Vagina (tissue), 2 donors: ENCODE data around the gene CELF1. TPM values are rescaled to one million over a fixed set of nuclear protein-coding genes. Genes with fewer than 3 reads are reported as not detected.

ENCODE experiments used
- DNase-seq, 2 donors: peaks; one replicate each; pipeline ENCODE4 v3.0.0-alpha.2; 2017; ENCODE audit errors: extremely low spot score in 2 of 2
- H3K27ac ChIP-seq: fragments of 200-600 bp; sonication (generic); one replicate; pipeline ENCODE4 v1.5.1; 2019
- H3K27me3 ChIP-seq: fragments of 200-600 bp; sonication (generic); one replicate; pipeline ENCODE4 v1.5.1; 2019
- H3K36me3 ChIP-seq, 2 donors: fragments of 200-600 bp; sonication (generic); one replicate each; pipeline ENCODE4 v1.5.1; 2017 to 2019
- H3K4me1 ChIP-seq: fragments of 200-600 bp; sonication (generic); one replicate; pipeline ENCODE4 v1.5.1; 2019
- H3K4me3 ChIP-seq, 2 donors: fragments of 200-600 bp; sonication (generic); 1 replicate in 1 of 2; 2 replicates in 1 of 2; pipeline ENCODE4 v1.5.1; 2016 to 2019
- H3K9me3 ChIP-seq: fragments of 200-600 bp; sonication (generic); one replicate; pipeline ENCODE4 v1.5.1; 2019
- CTCF ChIP-seq, 3 experiments: fragments of 450-650 bp in 2 of 3; fragments of 200-600 bp in 1 of 3; sonication (generic) in 1 of 3; IDR thresholded peaks; one replicate each; pipeline ENCODE4 v1.5.1; 2017 to 2019; ENCODE audit warnings: antibody characterized with exemption in 3 of 3, mild to moderate bottlenecking in 2 of 3, moderate library complexity in 2 of 3
- POLR2A ChIP-seq, 2 donors: fragments of 450-650 bp; IDR thresholded peaks; one replicate each; pipeline ENCODE4 v1.6.1; 2017; ENCODE audit warnings: antibody characterized with exemption in 2 of 2, mild to moderate bottlenecking in 2 of 2, moderate library complexity in 2 of 2
- POLR2AphosphoS5 ChIP-seq, 2 donors: sonication (generic); formaldehyde crosslinking; IDR thresholded peaks; one replicate each; pipeline ENCODE4 v1.9.0; 2017; ENCODE audit warnings: antibody characterized with exemption in 2 of 2, mild to moderate bottlenecking in 2 of 2, low read depth in 1 of 2; ENCODE audit not compliant: insufficient read depth in 1 of 2
- intact Hi-C: fragments of 100-400 bp; cut with DNase I; formaldehyde crosslinking; loops from one replicate; pipeline ENCODE4 v1.15.1; 2023
- total RNA-seq: library from RNA; depleted of rRNA; stranded (reverse); fragments of >200 nt; gene quantifications from one replicate; pipeline ENCODE4 v1.2.3, GENCODE V29; 2016

The CELF1 gene
- total RNA-seq, 1 donor from 2014 or later: 100 TPM

- Histone ChIP-seq H3K36me3 (no peaks in the 10 kb centered on the region), H3K9me3 (no peaks in the 10 kb centered on the region), H3K27ac (no peak overlapping the region), H3K4me1 (no peaks in the 10 kb centered on the region), H3K27me3 (no peaks in the 10 kb centered on the region), H3K4me3 (no peak overlapping the region)
- intact Hi-C loops: no loop called here
- TF ChIP-seq POLR2AphosphoS5 (IDR thresholded peaks at IDR 0.05; ENCODE audit: insufficient read depth in 1 of 2, low read depth in 1 of 2) (no peak), CTCF (IDR thresholded peaks at IDR 0.05) (no peak), POLR2A (IDR thresholded peaks at IDR 0.05) (no peak)
- DNase-seq: no peak
These were observed 112.9 kb downstream of the CELF1 start for GRCh38 chr11:47440054-47440476.

GRCh38 chr11:47438721-47439120 lies 114.2 kb downstream of the CELF1 start:
- Histone ChIP-seq H3K4me3 (no peak overlapping the region), H3K4me1 (no peaks in the 10 kb centered on the region), H3K9me3 (no peaks in the 10 kb centered on the region), H3K27me3 (no peaks in the 10 kb centered on the region), H3K27ac (no peak overlapping the region), H3K36me3 (no peaks in the 10 kb centered on the region)
- no peak for DNase-seq
- intact Hi-C loops: no loop called here
- TF ChIP-seq CTCF (IDR thresholded peaks at IDR 0.05) (no peak), POLR2A (IDR thresholded peaks at IDR 0.05) (no peak), POLR2AphosphoS5 (IDR thresholded peaks at IDR 0.05; ENCODE audit: insufficient read depth in 1 of 2, low read depth in 1 of 2) (no peak)

GRCh38 chr11:47437746-47438418 lies 115.0 kb downstream of the CELF1 start:
- H3K9me3 ChIP-seq: no peaks in the 10 kb centered on the region
- no peaks in the 10 kb centered on the region for H3K4me1 ChIP-seq
- no peak overlapping the region for H3K27ac ChIP-seq
- intact Hi-C loops: no loop called here
- no peak overlapping the region for H3K4me3 ChIP-seq
- TF ChIP-seq POLR2A (IDR thresholded peaks at IDR 0.05): no peak
- TF ChIP-seq CTCF (IDR thresholded peaks at IDR 0.05): no peak
- TF ChIP-seq POLR2AphosphoS5 (IDR thresholded peaks at IDR 0.05; ENCODE audit: insufficient read depth in 1 of 2, low read depth in 1 of 2): no peak
- DNase-seq: no peak
- H3K36me3 ChIP-seq: no peaks in the 10 kb centered on the region
- no peaks in the 10 kb centered on the region for H3K27me3 ChIP-seq

DNA sequence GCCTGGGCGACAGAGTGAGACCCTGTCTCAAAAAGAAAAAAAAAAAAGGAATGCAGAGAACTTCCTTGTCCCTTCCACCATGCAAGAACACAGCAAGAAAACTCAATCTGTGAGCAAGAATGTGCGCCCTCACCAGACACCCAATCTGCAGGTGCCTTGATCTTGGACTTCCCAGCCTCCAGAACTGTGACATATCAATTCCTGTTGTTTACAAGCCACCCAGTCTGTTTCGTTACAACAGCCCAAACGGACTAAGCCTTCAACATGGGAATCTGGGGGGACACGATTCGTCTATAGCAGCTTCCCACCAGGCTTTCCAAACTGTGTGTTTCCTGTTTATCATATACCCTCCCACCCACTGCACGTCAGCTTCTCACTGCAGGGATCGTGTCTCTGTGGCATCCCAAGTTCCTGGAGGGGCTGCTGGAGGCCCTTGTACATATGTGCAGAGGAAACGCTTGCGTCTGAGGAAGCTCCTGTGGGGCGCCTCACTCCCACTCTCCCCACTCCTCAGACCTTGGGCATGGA lies 115.7 kb downstream of the CELF1 start:
- no peaks in the 10 kb centered on the region for H3K4me1 ChIP-seq
- H3K27me3 ChIP-seq: no peaks in the 10 kb centered on the region
- H3K4me3 ChIP-seq: no peak overlapping the region
- TF ChIP-seq POLR2A (IDR thresholded peaks at IDR 0.05): no peak
- no peak for TF ChIP-seq POLR2AphosphoS5 (IDR thresholded peaks at IDR 0.05; ENCODE audit: insufficient read depth in 1 of 2, low read depth in 1 of 2)
- TF ChIP-seq CTCF (IDR thresholded peaks at IDR 0.05): no peak
- H3K9me3 ChIP-seq: no peaks in the 10 kb centered on the region
- DNase-seq: no peak
- no peaks in the 10 kb centered on the region for H3K36me3 ChIP-seq
- no peak overlapping the region for H3K27ac ChIP-seq
- intact Hi-C loops: no loop called here

DNA sequence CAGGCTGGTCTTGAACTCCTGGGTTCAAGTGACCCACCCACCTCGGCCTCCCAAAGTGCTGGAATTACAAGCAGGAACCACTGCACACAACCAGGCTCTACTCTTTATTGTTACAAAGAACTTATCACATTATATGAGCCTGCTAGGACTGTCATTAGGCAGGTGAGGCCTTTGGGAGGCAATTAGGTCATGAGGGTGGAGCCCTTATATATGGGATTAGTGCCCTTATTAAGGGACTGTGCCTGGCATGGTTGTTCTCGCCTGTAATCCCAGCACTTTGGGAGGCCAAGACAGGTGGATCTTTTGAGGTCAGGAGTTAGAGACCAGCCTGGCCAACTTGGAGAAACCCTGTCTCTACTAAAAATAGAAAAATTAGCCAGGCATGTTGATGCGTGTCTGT lies 116.2 kb downstream of the CELF1 start:
- Histone ChIP-seq H3K9me3 (no peaks in the 10 kb centered on the region), H3K4me3 (no peak overlapping the region), H3K27me3 (no peaks in the 10 kb centered on the region), H3K4me1 (no peaks in the 10 kb centered on the region), H3K36me3 (no peaks in the 10 kb centered on the region), H3K27ac (no peak overlapping the region)
- intact Hi-C loops: no loop called here
- no peak for DNase-seq
- TF ChIP-seq CTCF (IDR thresholded peaks at IDR 0.05) (no peak), POLR2A (IDR thresholded peaks at IDR 0.05) (no peak), POLR2AphosphoS5 (IDR thresholded peaks at IDR 0.05; ENCODE audit: insufficient read depth in 1 of 2, low read depth in 1 of 2) (no peak)
